Spleen (tissue), 11 donors: Measurements from ENCODE around the gene SLC40A1. TPM values are rescaled to one million over a fixed set of nuclear protein-coding genes. Genes with fewer than 3 reads are reported as not detected.

Experiments
- DNase-seq: peaks from one replicate; pipeline ENCODE4 v3.0.0-alpha.2; 2020
- H3K27ac ChIP-seq, 8 donors: fragments of 200-600 bp; sonication (generic) in 7 of 8; 1 replicate in 4 of 8; 2 replicates in 4 of 8; pipeline versions ENCODE4 v1.5.0 to v1.8.0; 2016 to 2021; ENCODE audit warnings: inconsistent platforms in 4 of 8, mild to moderate bottlenecking in 4 of 8, moderate library complexity in 1 of 8
- H3K27me3 ChIP-seq, 7 donors: fragments of 200-600 bp; sonication (generic) in 6 of 7; replicated peaks in 1 of 7; 1 replicate in 4 of 7; 2 replicates in 3 of 7; pipeline versions ENCODE4 v1.5.0 to v1.8.0; 2016 to 2021; ENCODE audit warnings: inconsistent platforms in 3 of 7, mild to moderate bottlenecking in 1 of 7
- H3K36me3 ChIP-seq, 6 donors: fragments of 200-600 bp; sonication (generic) in 5 of 6; 1 replicate in 4 of 6; 2 replicates in 2 of 6; pipeline versions ENCODE4 v1.5.0 to v1.8.0; 2016 to 2021; ENCODE audit warnings: inconsistent platforms in 2 of 6
- H3K4me1 ChIP-seq, 6 donors: fragments of 200-600 bp; sonication (generic) in 5 of 6; 1 replicate in 3 of 6; 2 replicates in 3 of 6; pipeline versions ENCODE4 v1.5.0 to v1.8.0; 2016 to 2021; ENCODE audit warnings: inconsistent platforms in 3 of 6
- H3K4me3 ChIP-seq, 8 donors: fragments of 200-600 bp; sonication (generic) in 7 of 8; 1 replicate in 4 of 8; 2 replicates in 4 of 8; pipeline versions ENCODE4 v1.5.0 to v1.8.0; 2016 to 2021; ENCODE audit warnings: inconsistent platforms in 4 of 8, mild to moderate bottlenecking in 4 of 8, moderate library complexity in 2 of 8
- H3K9me3 ChIP-seq, 8 donors: fragments of 200-600 bp; sonication (generic) in 7 of 8; 1 replicate in 4 of 8; 2 replicates in 4 of 8; pipeline versions ENCODE4 v1.5.0 to v1.8.0; 2016 to 2021; ENCODE audit warnings: inconsistent platforms in 4 of 8
- POLR2A ChIP-seq, 3 donors: fragments of 450-650 bp; IDR thresholded peaks; one replicate each; pipeline ENCODE4 v1.5.1; 2017; ENCODE audit warnings: antibody characterized with exemption in 3 of 3, mild to moderate bottlenecking in 1 of 3
- POLR2AphosphoS5 ChIP-seq, 3 donors: sonication (generic); formaldehyde crosslinking; IDR thresholded peaks; one replicate each; pipeline ENCODE4 v1.5.1; 2017; ENCODE audit warnings: antibody characterized with exemption in 3 of 3
- WGBS, 5 donors: extraction: QIAGEN DNeasy Blood & Tissue Kit in 3 of 5; methylation state at CpG; one replicate each; pipeline versions ENCODE4 v1.1.5 to v1.1.7; 2013 to 2018; 5-methylcytosine and 5-hydroxymethylcytosine counted together
- intact Hi-C: fragments of 100-400 bp; cut with DNase I; formaldehyde crosslinking; loops from one replicate; pipeline ENCODE4 v1.15.0; 2023; ENCODE audit warnings: low total_unique reads
- polyA plus RNA-seq, 3 donors: library from polyadenylated mRNA; stranded (reverse); fragments of 200-250 nt; gene quantifications; one replicate each; pipeline ENCODE4 v1.2.1, GENCODE V29; 2013
- total RNA-seq, 7 donors: library from RNA; depleted of rRNA in 3 of 7; stranded (reverse); fragments of >200 nt in 3 of 7; fragmentation: NEBNext Ultra II Directional in 4 of 7; extraction: Animal tissue kit (Norgen Biotek cat#: 25700) in 4 of 7; gene quantifications; one replicate each; pipeline versions ENCODE4 v1.1.0 to v1.2.1, GENCODE V29; 2016 to 2021
- TF ChIP-seq, protein P1 (sequence below), 11 experiments: fragments of 200-600 bp in 7 of 11; fragments of 450-650 bp in 4 of 11; sonication (generic) in 4 of 11; IDR thresholded peaks in 8 of 11; conservative IDR thresholded peaks in 3 of 11; 1 replicate in 7 of 11; 2 replicates in 4 of 11; pipeline versions ENCODE4 v1.4.0 to v1.8.0; 2016 to 2021; ENCODE audit warnings: antibody characterized with exemption in 11 of 11, inconsistent platforms in 4 of 11, mild to moderate bottlenecking in 1 of 11
- donor health status: healthy with polysubstance abuse.
- donor health status: DM: no; HTN: no; CAD: no; lungs with moderate emphysema.
- donor health status: DM: no; HTN: no; CAD: no.
- donor health status: Bipolar disorder and iron deficiency.
- donor health status: healthy.
- donor health status: DM: no; HTN: no; CAD: no.
- donor health status: DM: yes; HTN: yes; CAD: no.

Gene SLC40A1
- total and polyA plus RNA-seq, 10 donors = 55.7 to 843 (median 455) TPM

DNA sequence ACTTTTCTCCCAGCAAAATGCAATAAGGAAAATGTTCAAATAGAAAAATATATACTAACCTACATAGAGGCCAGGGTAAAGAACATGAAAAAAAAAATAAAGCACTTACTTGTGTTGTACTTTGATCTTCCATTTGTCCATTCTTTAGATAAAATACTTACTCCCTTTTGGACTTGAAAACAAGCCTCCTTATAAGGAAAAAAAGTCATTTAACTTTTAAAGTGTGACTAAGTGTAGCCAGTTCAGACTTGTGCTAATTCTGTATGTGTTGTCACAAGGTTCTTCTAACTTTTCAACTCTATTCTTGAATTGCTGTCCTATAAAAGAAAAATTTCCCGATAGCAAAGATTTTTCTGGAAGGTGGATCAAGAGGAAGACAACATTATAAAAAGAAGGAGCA is 23.2 kb downstream of the SLC40A1 start:
- no peak for DNase-seq
- intact Hi-C loops = no loop called here
- TF ChIP-seq POLR2A (IDR thresholded peaks at IDR 0.05) = no peak
- TF ChIP-seq, protein P1, sequence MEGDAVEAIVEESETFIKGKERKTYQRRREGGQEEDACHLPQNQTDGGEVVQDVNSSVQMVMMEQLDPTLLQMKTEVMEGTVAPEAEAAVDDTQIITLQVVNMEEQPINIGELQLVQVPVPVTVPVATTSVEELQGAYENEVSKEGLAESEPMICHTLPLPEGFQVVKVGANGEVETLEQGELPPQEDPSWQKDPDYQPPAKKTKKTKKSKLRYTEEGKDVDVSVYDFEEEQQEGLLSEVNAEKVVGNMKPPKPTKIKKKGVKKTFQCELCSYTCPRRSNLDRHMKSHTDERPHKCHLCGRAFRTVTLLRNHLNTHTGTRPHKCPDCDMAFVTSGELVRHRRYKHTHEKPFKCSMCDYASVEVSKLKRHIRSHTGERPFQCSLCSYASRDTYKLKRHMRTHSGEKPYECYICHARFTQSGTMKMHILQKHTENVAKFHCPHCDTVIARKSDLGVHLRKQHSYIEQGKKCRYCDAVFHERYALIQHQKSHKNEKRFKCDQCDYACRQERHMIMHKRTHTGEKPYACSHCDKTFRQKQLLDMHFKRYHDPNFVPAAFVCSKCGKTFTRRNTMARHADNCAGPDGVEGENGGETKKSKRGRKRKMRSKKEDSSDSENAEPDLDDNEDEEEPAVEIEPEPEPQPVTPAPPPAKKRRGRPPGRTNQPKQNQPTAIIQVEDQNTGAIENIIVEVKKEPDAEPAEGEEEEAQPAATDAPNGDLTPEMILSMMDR (IDR thresholded peaks at IDR 0.05 in 8 of 11, conservative IDR thresholded peaks at IDR 0.05 in 3 of 11) = no peak
- no peak for TF ChIP-seq POLR2AphosphoS5 (IDR thresholded peaks at IDR 0.05)
- no peaks in the 10 kb centered on the region for H3K9me3 ChIP-seq
- H3K4me3 ChIP-seq = no peak overlapping the region
- H3K27me3 ChIP-seq = no peaks in the 10 kb centered on the region
- peak overlapping the region in 3 of 8 donors; percentile 3 to 60 (median 54) for H3K27ac ChIP-seq
- peaks cover 0 to 42% (median 5%) of the 10 kb centered on the region in 6 donors for H3K36me3 ChIP-seq
- WGBS, 5 donors = 68 to 81% (median 77%) methylated on average over 1 of the region's 1 CpG
- H3K4me1 ChIP-seq = peaks cover 23 to 51% (median 33%) of the 10 kb centered on the region in 6 donors

DNA sequence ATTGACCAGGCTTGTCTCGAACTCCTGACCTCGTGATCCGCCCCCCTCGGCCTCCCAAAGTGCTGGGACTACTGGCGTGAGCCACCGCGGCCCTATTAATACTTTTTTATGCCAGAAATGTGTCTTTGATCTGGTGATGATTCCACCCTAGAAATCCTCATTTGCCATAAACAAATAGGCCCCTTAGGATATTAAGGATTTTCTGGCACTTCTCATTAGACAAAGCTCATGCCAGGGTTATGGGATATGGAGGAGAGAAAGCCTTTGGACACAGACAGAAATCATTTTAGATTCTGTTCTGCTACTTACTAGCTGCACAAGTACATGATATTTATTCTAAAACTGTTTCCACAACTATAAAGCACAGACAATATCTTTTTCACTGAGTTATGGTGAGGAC is 24.1 kb downstream of the SLC40A1 start:
- peak overlapping the region in 2 of 8 donors; percentile 3 to 9 for H3K27ac ChIP-seq
- TF ChIP-seq POLR2AphosphoS5 (IDR thresholded peaks at IDR 0.05) (no peak), POLR2A (IDR thresholded peaks at IDR 0.05) (no peak)
- TF ChIP-seq, protein P1 (IDR thresholded peaks at IDR 0.05 in 8 of 11, conservative IDR thresholded peaks at IDR 0.05 in 3 of 11) = no peak

DNA sequence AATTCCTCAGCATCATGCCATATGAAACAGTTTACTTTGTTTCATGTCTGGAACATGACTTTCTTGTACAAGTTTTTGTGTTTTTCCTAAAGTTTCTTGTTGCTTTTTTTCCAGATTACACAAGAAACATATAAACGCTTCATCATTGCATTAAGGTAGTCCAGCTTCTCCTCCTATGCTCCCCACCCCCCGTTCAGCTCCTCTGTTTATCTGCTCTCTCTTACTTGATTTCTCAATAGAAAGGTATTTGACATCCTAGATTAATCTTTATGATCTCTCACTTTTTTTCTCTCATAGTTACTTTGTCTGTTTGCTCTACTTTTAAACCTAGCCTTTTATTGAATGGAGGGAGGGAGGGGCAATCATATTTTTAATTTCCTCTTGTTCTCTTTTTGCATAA is 25.4 kb downstream of the SLC40A1 start:
- WGBS, 5 donors = 74 to 91% (median 76%) methylated on average over 2 of the region's 2 CpGs
- H3K27me3 ChIP-seq = no peaks in the 10 kb centered on the region
- intact Hi-C loops = no loop called here
- H3K9me3 ChIP-seq = no peaks in the 10 kb centered on the region
- H3K27ac ChIP-seq = peak overlapping the region in 2 of 8 donors; percentile 3 to 4
- H3K4me3 ChIP-seq = no peak overlapping the region
- no peak for DNase-seq
- H3K36me3 ChIP-seq = peaks cover 0 to 21% (median 0%) of the 10 kb centered on the region in 6 donors
- TF ChIP-seq POLR2A (IDR thresholded peaks at IDR 0.05) (no peak), POLR2AphosphoS5 (IDR thresholded peaks at IDR 0.05) (no peak)
- TF ChIP-seq, protein P1 (IDR thresholded peaks at IDR 0.05 in 8 of 11, conservative IDR thresholded peaks at IDR 0.05 in 3 of 11) = no peak
- peaks cover 13 to 34% (median 22%) of the 10 kb centered on the region in 6 donors for H3K4me1 ChIP-seq

More for the DNA sequence above, 24.1 kb downstream of the SLC40A1 start:
- DNase-seq = no peak
- Histone ChIP-seq H3K27me3 (no peaks in the 10 kb centered on the region), H3K4me3 (no peak overlapping the region), H3K4me1 (peaks cover 20 to 47% (median 32%) of the 10 kb centered on the region in 6 donors), H3K36me3 (peaks cover 0 to 34% (median 2%) of the 10 kb centered on the region in 6 donors), H3K9me3 (no peaks in the 10 kb centered on the region)
- intact Hi-C loops = no loop called here
- 81 to 98% (median 92%) methylated on average over 7 of the region's 7 CpGs for WGBS, 5 donors

DNA sequence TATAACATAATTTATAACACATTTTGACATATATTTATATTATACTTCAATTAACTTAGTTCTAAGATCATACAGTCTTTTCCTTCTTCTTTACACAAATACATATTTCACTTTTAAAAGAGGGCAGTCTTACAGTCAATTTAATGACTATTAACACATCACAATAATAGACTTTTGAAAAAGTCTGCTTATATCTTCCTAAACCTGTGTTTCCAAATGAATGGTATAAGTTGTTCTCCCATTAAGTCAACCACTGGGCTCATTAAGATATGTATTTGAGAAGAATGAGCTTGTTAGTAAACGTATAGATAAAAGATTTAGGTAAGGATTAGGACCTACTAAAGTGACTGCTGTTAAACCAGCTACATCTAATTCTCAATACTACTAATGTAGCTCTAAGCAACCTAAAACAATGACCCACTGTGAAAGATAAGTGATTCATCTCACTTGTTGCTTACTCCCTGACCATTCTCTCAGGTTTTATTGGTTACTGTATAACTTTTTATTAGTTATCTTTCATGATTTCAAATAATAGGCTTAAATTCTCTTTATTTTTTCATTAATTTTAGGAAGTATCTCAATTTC is 27.0 kb downstream of the SLC40A1 start:
- 78 to 93% (median 88%) methylated on average over 1 of the region's 1 CpG for WGBS, 5 donors
- Histone ChIP-seq H3K4me1 (peaks cover 0 to 17% (median 8%) of the 10 kb centered on the region in 6 donors), H3K27ac (peak overlapping the region in 4 of 8 donors; percentile 9 to 72 (median 40)), H3K9me3 (no peaks in the 10 kb centered on the region), H3K27me3 (no peaks in the 10 kb centered on the region), H3K36me3 (peaks cover 0 to 9% (median 0%) of the 10 kb centered on the region in 6 donors), H3K4me3 (no peak overlapping the region)
- no peak for DNase-seq
- TF ChIP-seq, protein P1 (IDR thresholded peaks at IDR 0.05 in 8 of 11, conservative IDR thresholded peaks at IDR 0.05 in 3 of 11) = no peak
- no peak for TF ChIP-seq POLR2A (IDR thresholded peaks at IDR 0.05)
- no peak for TF ChIP-seq POLR2AphosphoS5 (IDR thresholded peaks at IDR 0.05)
- intact Hi-C loops = no loop called here
